Esophagus squamous epithelium (tissue), 4 donors: ENCODE data around the gene DAP.

ENCODE experiments used
- CTCF ChIP-seq, 6 experiments: fragments of 450-650 bp in 4 of 6; fragments of 200-600 bp in 2 of 6; sonication (generic) in 2 of 6; IDR thresholded peaks; one replicate each; pipeline ENCODE4 v1.5.1; 2016 to 2019; ENCODE audit warnings: antibody characterized with exemption in 6 of 6, mild to moderate bottlenecking in 4 of 6, moderate library complexity in 4 of 6
- POLR2A ChIP-seq, 4 donors: fragments of 450-650 bp; IDR thresholded peaks; one replicate each; pipeline ENCODE4 v1.6.1; 2017; ENCODE audit warnings: antibody characterized with exemption in 4 of 4, mild to moderate bottlenecking in 4 of 4, moderate library complexity in 3 of 4

GRCh38 chr5:10673017-10673389 lies 88.0 kb downstream of the DAP start:
- TF ChIP-seq CTCF (IDR thresholded peaks at IDR 0.05) (no peak), POLR2A (IDR thresholded peaks at IDR 0.05) (no peak)
